Measurements from ENCODE around the gene GOLGA8B. TPM values are rescaled to one million over a fixed set of nuclear protein-coding genes. Genes with fewer than 3 reads are reported as not detected.

The GOLGA8B gene
- total and polyA plus RNA-seq, 7 donors: 2.3 to 9.3 (median 5.3) TPM

DNA sequence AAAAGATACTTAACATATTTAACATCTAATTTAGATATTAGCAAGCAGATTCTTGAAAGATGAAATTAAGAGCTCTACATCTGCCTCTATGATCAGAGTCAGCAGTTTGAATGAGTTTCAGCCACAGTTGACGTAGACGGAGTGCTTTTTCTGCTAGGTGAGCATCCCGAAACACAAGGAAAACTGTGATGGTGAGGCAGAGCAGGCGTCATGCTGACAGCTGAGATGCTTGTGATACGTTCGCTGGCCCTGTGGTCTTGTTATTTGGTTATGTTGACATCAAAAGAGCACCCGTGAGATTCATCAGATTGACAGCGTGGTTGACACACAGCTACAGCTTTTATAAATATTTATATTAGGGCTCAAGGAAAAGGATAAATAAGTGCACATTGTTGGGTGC, 19.6 kb upstream of the GOLGA8B start:
- DNase-seq: no peak
- TF ChIP-seq, protein P1, sequence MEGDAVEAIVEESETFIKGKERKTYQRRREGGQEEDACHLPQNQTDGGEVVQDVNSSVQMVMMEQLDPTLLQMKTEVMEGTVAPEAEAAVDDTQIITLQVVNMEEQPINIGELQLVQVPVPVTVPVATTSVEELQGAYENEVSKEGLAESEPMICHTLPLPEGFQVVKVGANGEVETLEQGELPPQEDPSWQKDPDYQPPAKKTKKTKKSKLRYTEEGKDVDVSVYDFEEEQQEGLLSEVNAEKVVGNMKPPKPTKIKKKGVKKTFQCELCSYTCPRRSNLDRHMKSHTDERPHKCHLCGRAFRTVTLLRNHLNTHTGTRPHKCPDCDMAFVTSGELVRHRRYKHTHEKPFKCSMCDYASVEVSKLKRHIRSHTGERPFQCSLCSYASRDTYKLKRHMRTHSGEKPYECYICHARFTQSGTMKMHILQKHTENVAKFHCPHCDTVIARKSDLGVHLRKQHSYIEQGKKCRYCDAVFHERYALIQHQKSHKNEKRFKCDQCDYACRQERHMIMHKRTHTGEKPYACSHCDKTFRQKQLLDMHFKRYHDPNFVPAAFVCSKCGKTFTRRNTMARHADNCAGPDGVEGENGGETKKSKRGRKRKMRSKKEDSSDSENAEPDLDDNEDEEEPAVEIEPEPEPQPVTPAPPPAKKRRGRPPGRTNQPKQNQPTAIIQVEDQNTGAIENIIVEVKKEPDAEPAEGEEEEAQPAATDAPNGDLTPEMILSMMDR (IDR thresholded peaks at IDR 0.05): no peak
- 49 to 66% (median 63%) methylated on average over 8 of the region's 8 CpGs for WGBS, 3 donors
- peaks cover 0 to 5% (median 2%) of the 10 kb centered on the region in 3 donors for H3K27me3 ChIP-seq (ENCODE audit: insufficient read depth in 3 of 3, low read length in 2 of 3)
- H3K4me1 ChIP-seq: no peaks in the 10 kb centered on the region
- ATAC-seq: no peak
- intact Hi-C loops (cut with DNase I): no loop called here
- no peaks in the 10 kb centered on the region for H3K36me3 ChIP-seq (ENCODE audit: insufficient read depth in 1 of 2, low read depth in 1 of 2)
- H3K4me3 ChIP-seq: no peak overlapping the region
- no peak overlapping the region for H3K27ac ChIP-seq
- no peaks in the 10 kb centered on the region for H3K9me3 ChIP-seq

DNA sequence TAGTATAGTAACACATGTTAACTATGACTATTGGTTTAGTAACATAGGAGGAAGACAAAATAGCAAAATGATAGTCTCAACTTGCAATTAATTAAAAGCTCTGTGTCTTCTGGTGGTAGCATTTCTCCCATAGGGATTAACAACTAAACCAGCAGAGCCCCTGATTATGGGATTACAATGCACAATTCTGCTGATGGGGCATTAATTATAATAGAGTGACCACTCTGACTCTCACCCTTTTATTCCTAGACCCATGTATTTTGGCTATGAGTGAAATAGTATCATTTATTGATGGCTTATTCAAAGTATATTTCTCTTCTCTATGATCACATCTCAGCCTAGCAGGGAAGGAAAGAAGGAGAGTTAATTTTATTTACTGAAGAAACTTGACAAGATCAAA, 17.5 kb upstream of the GOLGA8B start:
- H3K36me3 ChIP-seq (ENCODE audit: insufficient read depth in 1 of 2, low read depth in 1 of 2): no peaks in the 10 kb centered on the region
- no peaks in the 10 kb centered on the region for H3K9me3 ChIP-seq
- TF ChIP-seq, protein P1 (IDR thresholded peaks at IDR 0.05): no peak

DNA sequence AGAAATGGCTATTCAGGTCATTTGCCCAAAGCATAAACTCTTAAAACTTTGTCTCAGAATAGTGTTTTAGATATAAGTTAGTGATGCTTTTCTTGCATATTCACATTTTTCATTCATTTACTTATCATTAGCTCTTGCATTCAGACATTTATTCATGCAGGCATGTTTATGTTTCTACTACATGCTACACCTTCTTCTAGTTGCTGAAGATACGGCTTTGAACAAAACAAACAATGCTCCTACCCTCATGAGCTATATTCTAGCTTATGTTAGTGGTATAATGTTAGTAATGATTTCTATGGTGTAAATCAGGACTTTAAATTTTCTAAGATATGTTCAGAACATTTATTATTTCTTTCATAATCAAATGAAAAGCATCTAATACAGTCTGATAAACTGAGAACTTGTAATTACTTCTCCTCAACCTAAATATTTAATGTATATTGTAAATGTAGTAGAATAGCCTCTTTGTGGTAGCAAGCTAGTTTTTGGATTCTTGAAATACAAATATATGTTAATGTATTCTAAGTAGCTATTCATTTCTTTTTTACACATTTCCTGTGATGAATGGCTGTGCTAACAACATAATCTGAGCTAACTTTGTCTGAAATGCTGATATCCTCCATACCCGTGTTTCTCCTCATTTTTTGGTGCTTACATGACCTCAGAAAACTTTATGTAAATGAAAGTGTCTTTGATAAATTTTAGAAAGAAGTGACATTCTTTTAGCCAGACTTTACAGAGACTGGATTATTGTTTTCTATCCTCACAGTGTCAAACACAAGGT, 15.5 kb upstream of the GOLGA8B start:
- Histone ChIP-seq H3K4me1 (no peaks in the 10 kb centered on the region), H3K36me3 (ENCODE audit: insufficient read depth in 1 of 2, low read depth in 1 of 2) (no peaks in the 10 kb centered on the region), H3K27me3 (ENCODE audit: insufficient read depth in 3 of 3, low read length in 2 of 3) (peaks cover 0 to 5% (median 2%) of the 10 kb centered on the region in 3 donors), H3K27ac (no peak overlapping the region), H3K9me3 (no peaks in the 10 kb centered on the region), H3K4me3 (no peak overlapping the region)
- intact Hi-C loops (cut with DNase I): no loop called here
- ATAC-seq (no peak), DNase-seq (no peak)
- WGBS, 3 donors: 67 to 79% (median 70%) methylated on average over 2 of the region's 2 CpGs
- TF ChIP-seq, protein P1 (IDR thresholded peaks at IDR 0.05): no peak

More for the DNA sequence above, 17.5 kb upstream of the GOLGA8B start:
- no peak for DNase-seq
- no peak overlapping the region for H3K27ac ChIP-seq
- intact Hi-C loops (cut with DNase I): no loop called here
- no peak overlapping the region for H3K4me3 ChIP-seq
- no peaks in the 10 kb centered on the region for H3K4me1 ChIP-seq
- peaks cover 0 to 5% (median 2%) of the 10 kb centered on the region in 3 donors for H3K27me3 ChIP-seq (ENCODE audit: insufficient read depth in 3 of 3, low read length in 2 of 3)
- ATAC-seq: no peak

DNA sequence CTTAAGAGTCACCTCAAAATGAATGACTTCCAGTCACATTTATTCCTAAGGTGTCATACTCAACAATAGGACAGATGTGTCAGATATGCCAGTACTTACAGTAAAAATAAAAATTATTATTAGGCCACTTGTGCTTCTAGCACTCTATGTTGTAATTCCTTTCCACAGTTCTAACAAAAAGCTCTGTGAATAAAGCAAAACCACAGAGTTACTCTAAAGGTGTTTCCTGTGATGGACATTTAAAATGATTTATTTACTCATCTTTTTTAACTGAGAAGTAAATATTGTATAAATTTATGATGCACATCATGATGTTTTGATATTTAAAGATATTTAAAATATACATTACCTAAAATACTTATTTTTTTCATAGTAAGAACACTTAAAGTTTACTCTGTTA, 13.9 kb upstream of the GOLGA8B start:
- TF ChIP-seq, protein P1 (IDR thresholded peaks at IDR 0.05): no peak
- Histone ChIP-seq H3K27me3 (ENCODE audit: insufficient read depth in 3 of 3, low read length in 2 of 3) (peaks cover 0 to 5% (median 2%) of the 10 kb centered on the region in 3 donors), H3K4me3 (no peak overlapping the region), H3K27ac (no peak overlapping the region), H3K9me3 (no peaks in the 10 kb centered on the region), H3K36me3 (ENCODE audit: insufficient read depth in 1 of 2, low read depth in 1 of 2) (no peaks in the 10 kb centered on the region), H3K4me1 (no peaks in the 10 kb centered on the region)
- no peak for ATAC-seq
- DNase-seq: no peak
- intact Hi-C loops (cut with DNase I): no loop called here

- H3K27me3 ChIP-seq (ENCODE audit: insufficient read depth in 3 of 3, low read length in 2 of 3): peaks cover 0 to under 1% (median 0%) of the 10 kb centered on the region in 3 donors
- H3K4me1 ChIP-seq: no peaks in the 10 kb centered on the region
- 38 to 67% (median 58%) methylated on average over 3 of the region's 3 CpGs for WGBS, 3 donors
- H3K9me3 ChIP-seq: no peaks in the 10 kb centered on the region
- no peaks in the 10 kb centered on the region for H3K36me3 ChIP-seq (ENCODE audit: insufficient read depth in 1 of 2, low read depth in 1 of 2)
- TF ChIP-seq, protein P1 (IDR thresholded peaks at IDR 0.05): no peak
- intact Hi-C loops (cut with DNase I): no loop called here
- ATAC-seq: no peak
- H3K27ac ChIP-seq: no peak overlapping the region
- no peak for DNase-seq
- no peak overlapping the region for H3K4me3 ChIP-seq
Measured at GRCh38 chr15:34594361-34594760, 10.9 kb upstream of the GOLGA8B start.

Data from psoas muscle (tissue), 8 donors.